Activated T-cell treated with anti-CD3 and anti-CD28 coated beads, Interleukin-2, amount 50 U/mL, for 4 hours (primary cell): ENCODE measurements around the gene ZNF768. TPM values are rescaled to one million over a fixed set of nuclear protein-coding genes. Genes with fewer than 3 reads are reported as not detected.
A peak's percentile ranks its signal among the peaks of the same experiment; 100 is the strongest.
"Not testable (repeated sequence)": the region's sequence is repeated elsewhere in the genome, so short reads cannot be mapped to it uniquely, and the experiment has no call there.

Experiments
- ATAC-seq, 2 donors: fragments of 200-7000 bp; cut with Tn5 transposase; one replicate each; pipeline ENCODE4 v1.10.0; 2021
- DNase-seq: peaks from one replicate; pipeline ENCODE4 v3.0.0-alpha.2; 2020
- H3K27me3 Mint-ChIP-seq: one replicate; pipeline ENCODE4 v1.8.0; 2021; ENCODE audit warnings: low read depth, mixed read lengths
- H3K36me3 Mint-ChIP-seq: one replicate; pipeline ENCODE4 v1.8.0; 2022; ENCODE audit warnings: mixed read lengths; ENCODE audit not compliant: insufficient read depth
- H3K4me1 Mint-ChIP-seq: one replicate; pipeline ENCODE4 v1.8.0; 2021; ENCODE audit warnings: low read depth, mixed read lengths
- H3K4me3 Mint-ChIP-seq: one replicate; pipeline ENCODE4 v1.8.0; 2021; ENCODE audit warnings: mild to moderate bottlenecking, moderate library complexity, mixed read lengths
- H3K9me3 Mint-ChIP-seq: one replicate; pipeline ENCODE4 v1.8.0; 2021; ENCODE audit warnings: mixed read lengths
- total RNA-seq, 3 donors: library from RNA; stranded (reverse); gene quantifications; one replicate each; pipeline ENCODE4 v1.2.1, GENCODE V29; 2021

The ZNF768 gene
- total RNA-seq, 3 donors from 2014 or later: 9.1 to 10.7 (median 10.5) TPM

DNA sequence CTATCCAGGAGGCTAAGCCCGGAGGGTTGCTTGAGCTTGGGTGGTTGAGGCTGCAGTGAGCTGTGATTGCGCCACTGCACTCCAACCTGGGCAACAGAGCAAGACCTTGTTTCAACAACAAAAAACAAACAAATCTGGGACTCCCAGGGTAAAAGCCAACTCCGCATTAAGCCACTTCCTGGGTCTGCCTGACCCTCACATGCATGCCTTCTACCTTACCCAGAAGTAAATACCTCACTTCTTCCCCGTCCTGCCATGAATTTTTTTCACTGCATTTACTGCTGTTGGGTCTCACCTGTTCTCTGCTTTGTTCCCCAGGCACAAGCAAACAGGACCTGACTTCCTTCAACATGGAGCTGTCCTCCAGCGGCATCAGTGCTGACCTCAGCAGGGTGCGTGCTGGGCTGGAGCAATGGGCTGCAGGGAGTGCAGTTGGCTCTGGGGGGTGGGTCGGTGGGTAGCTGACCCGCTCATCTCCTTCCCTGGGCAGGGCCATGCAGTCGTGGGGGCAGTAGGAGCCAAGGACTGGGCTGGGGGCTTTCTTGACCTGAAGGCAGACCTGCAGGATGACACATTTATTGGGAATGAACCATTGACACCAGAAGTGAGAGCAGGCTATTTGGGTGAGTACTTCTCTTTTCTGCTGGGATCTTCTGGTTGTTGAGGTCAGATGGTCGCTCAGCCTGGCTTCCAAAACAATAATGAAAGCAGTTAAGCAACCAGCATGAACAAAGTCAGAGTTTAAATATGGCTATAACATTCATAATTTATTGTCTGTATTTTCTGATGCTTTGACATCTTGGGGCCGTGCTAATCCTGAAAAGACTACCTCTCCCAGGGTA, 37.4 kb downstream of the ZNF768 start:
- no peaks in the 10 kb centered on the region for H3K9me3 Mint-ChIP-seq
- no peaks in the 10 kb centered on the region for H3K27me3 Mint-ChIP-seq
- ATAC-seq (no peak), DNase-seq (no peak)
- H3K4me3 Mint-ChIP-seq: no peak overlapping the region
- peaks cover 39% of the 10 kb centered on the region for H3K36me3 Mint-ChIP-seq
- peaks cover 35% of the 10 kb centered on the region for H3K4me1 Mint-ChIP-seq

GRCh38 chr16:30485818-30486436, 40.4 kb downstream of the ZNF768 start:
- ATAC-seq (no peak), DNase-seq (no peak)
- Mint-ChIP-seq H3K9me3 (no peaks in the 10 kb centered on the region), H3K4me1 (peaks cover 37% of the 10 kb centered on the region), H3K36me3 (peaks cover 48% of the 10 kb centered on the region), H3K27me3 (no peaks in the 10 kb centered on the region), H3K4me3 (no peak overlapping the region)

- H3K4me1 Mint-ChIP-seq: peaks cover 39% of the 10 kb centered on the region
- peaks cover 48% of the 10 kb centered on the region for H3K36me3 Mint-ChIP-seq
- H3K4me3 Mint-ChIP-seq: no peak overlapping the region
- H3K27me3 Mint-ChIP-seq: no peaks in the 10 kb centered on the region
- DNase-seq: no peak
- H3K9me3 Mint-ChIP-seq: no peaks in the 10 kb centered on the region
- no peak for ATAC-seq
Observed at GRCh38 chr16:30484887-30485286, 41.5 kb downstream of the ZNF768 start.

GRCh38 chr16:30482366-30482765, 44.0 kb downstream of the ZNF768 start:
- DNase-seq: no peak
- no peaks in the 10 kb centered on the region for H3K27me3 Mint-ChIP-seq
- H3K4me3 Mint-ChIP-seq: no peak overlapping the region
- peaks cover 37% of the 10 kb centered on the region for H3K36me3 Mint-ChIP-seq
- no peaks in the 10 kb centered on the region for H3K9me3 Mint-ChIP-seq
- ATAC-seq: peak in 1 of 2 donors; percentile 46
- H3K4me1 Mint-ChIP-seq: peaks cover 40% of the 10 kb centered on the region

- no peak for DNase-seq
- no peak for ATAC-seq
- peaks cover 46% of the 10 kb centered on the region for H3K4me1 Mint-ChIP-seq
- H3K4me3 Mint-ChIP-seq: no peak overlapping the region
- no peaks in the 10 kb centered on the region for H3K9me3 Mint-ChIP-seq
- no peaks in the 10 kb centered on the region for H3K27me3 Mint-ChIP-seq
- peaks cover 38% of the 10 kb centered on the region for H3K36me3 Mint-ChIP-seq
Observed at GRCh38 chr16:30481381-30481780, 45.0 kb downstream of the ZNF768 start.

DNA sequence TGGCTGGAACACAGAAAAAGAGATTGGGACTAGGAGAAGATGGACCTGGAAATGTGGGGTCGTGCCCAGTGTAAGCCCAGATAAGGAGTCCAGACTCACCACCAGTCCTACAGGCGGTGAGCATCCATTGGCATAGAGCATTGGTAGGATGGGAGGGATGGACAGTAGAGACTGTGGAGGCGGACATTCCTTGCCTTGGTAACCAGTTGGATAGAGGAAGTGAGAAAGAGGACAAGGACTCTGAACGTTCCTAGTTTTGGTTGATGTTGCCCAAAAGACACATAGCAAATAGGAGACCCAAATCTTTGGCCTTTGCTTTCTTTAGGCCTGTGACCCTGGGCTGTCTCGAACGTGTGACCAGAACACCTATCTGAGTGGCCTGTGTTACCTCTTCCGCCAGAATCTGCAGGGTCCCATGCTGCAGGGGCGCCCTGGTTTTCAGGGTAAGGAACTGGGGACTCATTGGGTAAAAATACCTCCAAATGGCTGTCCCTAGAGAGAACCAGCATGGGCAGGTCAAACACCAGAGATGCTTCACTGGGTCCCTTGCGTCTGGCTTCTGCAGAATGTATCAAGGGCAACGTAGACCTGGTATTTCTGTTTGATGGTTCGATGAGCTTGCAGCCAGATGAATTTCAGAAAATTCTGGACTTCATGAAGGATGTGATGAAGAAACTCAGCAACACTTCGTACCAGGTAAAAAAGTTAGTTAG, 47.4 kb downstream of the ZNF768 start:
- peaks cover 58% of the 10 kb centered on the region for H3K4me1 Mint-ChIP-seq

GRCh38 chr16:30477773-30478172, 48.6 kb downstream of the ZNF768 start:
- not testable (repeated sequence) for H3K27me3 Mint-ChIP-seq, H3K4me3 Mint-ChIP-seq, ATAC-seq, H3K9me3 Mint-ChIP-seq, DNase-seq
- Mint-ChIP-seq H3K36me3 (peaks cover 31% of the 10 kb centered on the region), H3K4me1 (peaks cover 60% of the 10 kb centered on the region)

More for the DNA sequence above, 47.4 kb downstream of the ZNF768 start:
- no peaks in the 10 kb centered on the region for H3K27me3 Mint-ChIP-seq
- no peak for ATAC-seq
- no peaks in the 10 kb centered on the region for H3K9me3 Mint-ChIP-seq
- no peak for DNase-seq
- H3K36me3 Mint-ChIP-seq: peaks cover 39% of the 10 kb centered on the region
- H3K4me3 Mint-ChIP-seq: no peak overlapping the region

DNA sequence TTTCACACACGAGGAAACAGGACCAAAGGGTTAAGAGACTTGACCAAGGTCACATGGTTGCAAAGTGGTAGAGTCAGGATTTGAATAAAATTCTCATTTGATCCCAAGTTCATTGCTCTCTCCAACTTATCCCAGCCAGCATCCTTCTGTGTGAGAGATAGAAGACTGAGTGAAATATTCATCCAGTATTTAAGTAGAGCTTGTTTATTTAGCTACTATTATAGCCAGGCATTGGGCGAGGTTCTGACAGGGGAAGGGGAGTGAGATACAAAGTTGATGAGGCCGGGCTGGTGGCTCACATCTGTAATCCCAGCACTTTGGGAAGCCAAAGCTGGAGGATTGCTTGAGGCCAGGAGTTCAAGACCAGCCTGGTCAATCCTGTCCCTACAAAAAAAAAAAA, 49.4 kb downstream of the ZNF768 start:
- ATAC-seq (no peak), DNase-seq (no peak)
- Mint-ChIP-seq H3K9me3 (peaks cover 3% of the 10 kb centered on the region), H3K4me3 (no peak overlapping the region), H3K27me3 (no peaks in the 10 kb centered on the region), H3K36me3 (peaks cover 27% of the 10 kb centered on the region), H3K4me1 (peaks cover 64% of the 10 kb centered on the region)

DNA sequence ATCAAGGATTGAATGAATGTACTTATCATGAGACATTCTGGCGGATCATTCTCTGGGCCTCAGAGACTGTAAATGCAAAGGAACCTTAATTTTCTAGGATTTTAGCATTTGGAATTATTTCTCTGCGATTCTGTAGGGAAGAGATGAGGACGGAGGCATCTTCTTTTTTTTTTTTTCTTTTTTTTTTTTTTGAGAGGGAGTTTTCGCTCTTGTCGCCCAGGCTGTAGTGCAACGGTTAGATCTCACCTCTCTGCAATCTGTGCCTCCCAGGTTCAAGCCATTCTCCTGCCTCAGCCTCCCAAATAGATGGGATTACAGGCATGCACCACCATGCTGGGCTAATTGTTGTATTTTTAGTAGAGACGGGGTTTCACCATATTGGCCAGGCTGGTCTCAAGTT, 51.7 kb downstream of the ZNF768 start:
- no peaks in the 10 kb centered on the region for H3K27me3 Mint-ChIP-seq
- DNase-seq (no peak), ATAC-seq (no peak)
- H3K36me3 Mint-ChIP-seq: peaks cover 17% of the 10 kb centered on the region
- peaks cover 69% of the 10 kb centered on the region for H3K4me1 Mint-ChIP-seq
- H3K4me3 Mint-ChIP-seq: peak overlapping the region; percentile 94
- H3K9me3 Mint-ChIP-seq: peaks cover 3% of the 10 kb centered on the region

- H3K4me1 Mint-ChIP-seq: peaks cover 70% of the 10 kb centered on the region
- H3K4me3 Mint-ChIP-seq: peak overlapping the region; percentile 94
- peaks cover 3% of the 10 kb centered on the region for H3K9me3 Mint-ChIP-seq
- H3K36me3 Mint-ChIP-seq: peaks cover 17% of the 10 kb centered on the region
- no peaks in the 10 kb centered on the region for H3K27me3 Mint-ChIP-seq
- DNase-seq (no peak), ATAC-seq (no peak)
Observed at GRCh38 chr16:30474074-30474452, 52.3 kb downstream of the ZNF768 start.

Other genes starting within 250 kb of the ZNF768 start
- 10 to 100 TPM; 95.2 to 97.2 (median 96.8) TPM for gene CD2BP2, start 171.3 kb downstream of the ZNF768 start, total RNA-seq
- gene TBC1D10B, start 156.1 kb downstream of the ZNF768 start, total RNA-seq: 10 to 100 TPM; 48.2 to 52.5 (median 49.6) TPM
- gene MYL11, start 151.8 kb downstream of the ZNF768 start, total RNA-seq: under 1 TPM in 1 of 3 donors, not detected in 2; 0.76 TPM
- 100 to 1,000 TPM; 133 to 164 (median 152) TPM for gene SEPTIN1, start 144.0 kb downstream of the ZNF768 start, total RNA-seq
- 10 to 100 TPM; 18.0 to 19.2 (median 18.1) TPM for gene ZNF48, start 131.1 kb downstream of the ZNF768 start, total RNA-seq
- 1 to 10 TPM; 7.1 to 9.8 (median 9.4) TPM for gene ZNF771, start 119.0 kb downstream of the ZNF768 start, total RNA-seq
- gene DCTPP1, start 96.5 kb downstream of the ZNF768 start, total RNA-seq: 100 to 1,000 TPM; 226 to 283 (median 250) TPM
- gene SEPHS2, start 80.7 kb downstream of the ZNF768 start, total RNA-seq: 10 to 100 TPM; 64.5 to 69.1 (median 67.1) TPM
- gene ITGAL, start 53.8 kb downstream of the ZNF768 start, total RNA-seq: 100 to 1,000 TPM; 193 to 259 (median 220) TPM
- gene ZNF747, start 8.3 kb upstream of the ZNF768 start, total RNA-seq: 10 to 100 TPM; 14.2 to 15.4 (median 15.2) TPM
- 10 to 100 TPM; 21.2 to 23.4 (median 22.5) TPM for gene ZNF764, start 31.8 kb upstream of the ZNF768 start, total RNA-seq
- gene ZNF688, start 45.1 kb upstream of the ZNF768 start, total RNA-seq: 1 to 10 TPM; 5.6 to 8.1 (median 7.4) TPM
- 1 to 10 TPM; 4.7 to 9.5 (median 6.8) TPM for gene ZNF785, start 59.1 kb upstream of the ZNF768 start, total RNA-seq
- gene ZNF689, start 83.8 kb upstream of the ZNF768 start, total RNA-seq: 10 to 100 TPM; 15.4 to 16.9 (median 16.0) TPM
- 10 to 100 TPM; 65.1 to 85.3 (median 71.0) TPM for gene PRR14, start 124.4 kb upstream of the ZNF768 start, total RNA-seq
- 100 to 1,000 TPM; 132 to 158 (median 137) TPM for gene FBRS, start 131.9 kb upstream of the ZNF768 start, total RNA-seq
- gene SRCAP, start 172.6 kb upstream of the ZNF768 start, total RNA-seq: 100 to 1,000 TPM in 1 of 3 donors, 10 to 100 TPM in 2; 86.3 to 100 (median 96.5) TPM
- gene PHKG2, start 221.9 kb upstream of the ZNF768 start, total RNA-seq: 10 to 100 TPM; 31.1 to 34.5 (median 31.9) TPM
- 1 to 10 TPM; 2.8 to 4.7 (median 4.3) TPM for gene CFAP119, start 235.5 kb upstream of the ZNF768 start, total RNA-seq
- 100 to 1,000 TPM; 111 to 115 (median 113) TPM for gene RNF40, start 235.8 kb upstream of the ZNF768 start, total RNA-seq